HEK293T (cell line): ENCODE results near the gene PRDM11.
A peak's percentile ranks its signal among the peaks of the same experiment; 100 is the strongest.

Experiments used
- CTCF ChIA-PET: fragments of 350-600 bp; formaldehyde crosslinking; extraction: SDS; loops from one replicate; lab custom pipeline; 2021; ENCODE audit warnings: antibody characterized with exemption, inconsistent platforms; lab: Yijun Ruan, JAX
- POLR2A ChIA-PET: fragments of 350-600 bp; formaldehyde crosslinking; extraction: SDS; loops from one replicate; lab custom pipeline; 2020; ENCODE audit warnings: antibody characterized with exemption, inconsistent platforms; lab: Yijun Ruan, JAX
- DNase-seq: peaks from one replicate; pipeline ENCODE4 v3.0.0; 2012; ENCODE audit warnings: mixed read lengths; ENCODE audit errors: extremely low spot score
- ARNT ChIP-seq: fragments of 450-650 bp; IDR thresholded peaks from 2 replicates; pipeline ENCODE4 v1.6.1; 2017; ENCODE audit warnings: mild to moderate bottlenecking
- BHLHE40 ChIP-seq: fragments of 450-650 bp; IDR thresholded peaks from 2 replicates; pipeline ENCODE4 v1.6.1; 2016; ENCODE audit warnings: mild to moderate bottlenecking, moderate library complexity, borderline replicate concordance
- CTBP1 ChIP-seq: fragments of 450-650 bp; IDR thresholded peaks from 2 replicates; pipeline ENCODE4 v1.6.1; 2016; ENCODE audit warnings: borderline replicate concordance
- ELF4 ChIP-seq: fragments of 450-650 bp; IDR thresholded peaks from 2 replicates; pipeline ENCODE4 v1.6.1; 2017; ENCODE audit warnings: antibody characterized with exemption
- FOXA1 ChIP-seq: fragments of 450-650 bp; IDR thresholded peaks from 2 replicates; pipeline ENCODE4 v1.6.1; 2016; ENCODE audit warnings: mild to moderate bottlenecking
- FOXK2 ChIP-seq: fragments of 450-650 bp; IDR thresholded peaks from 2 replicates; pipeline ENCODE4 v1.6.1; 2016; ENCODE audit warnings: mild to moderate bottlenecking
- FOXM1 ChIP-seq: fragments of 450-650 bp; IDR thresholded peaks from 2 replicates; pipeline ENCODE4 v1.6.1; 2017; ENCODE audit warnings: mild to moderate bottlenecking, borderline replicate concordance
- HDGF ChIP-seq: fragments of 450-650 bp; IDR thresholded peaks from 2 replicates; pipeline ENCODE4 v1.6.1; 2017; ENCODE audit warnings: antibody characterized with exemption, borderline replicate concordance
- L3MBTL2 ChIP-seq: fragments of 450-650 bp; conservative IDR thresholded peaks from 2 replicates; pipeline ENCODE4 v1.6.1; 2016; ENCODE audit warnings: mild to moderate bottlenecking
- LEF1 ChIP-seq: fragments of 450-650 bp; IDR thresholded peaks from 2 replicates; pipeline ENCODE4 v1.6.1; 2017; ENCODE audit warnings: mild to moderate bottlenecking, borderline replicate concordance
- NFRKB ChIP-seq: fragments of 450-650 bp; IDR thresholded peaks from 2 replicates; pipeline ENCODE4 v1.6.1; 2016; ENCODE audit warnings: mild to moderate bottlenecking, moderate library complexity
- PKNOX1 ChIP-seq: fragments of 450-650 bp; IDR thresholded peaks from 2 replicates; pipeline ENCODE4 v1.6.1; 2016
- SP1 ChIP-seq: fragments of 450-650 bp; IDR thresholded peaks from 2 replicates; pipeline ENCODE4 v1.6.1; 2017
- SUZ12 ChIP-seq: fragments of 450-650 bp; IDR thresholded peaks from 2 replicates; pipeline ENCODE4 v1.6.1; 2016; ENCODE audit warnings: mild to moderate bottlenecking
- TARDBP ChIP-seq: fragments of 450-650 bp; IDR thresholded peaks from 2 replicates; pipeline ENCODE4 v1.6.1; 2016
- ZNF384 ChIP-seq: fragments of 450-650 bp; IDR thresholded peaks from 2 replicates; pipeline ENCODE4 v1.6.1; 2016

PRDM11 gene

GRCh38 chr11:45145379-45146071 lies 914 bp upstream of the PRDM11 start:
- TF ChIP-seq FOXK2, result no peak
- no peak for TF ChIP-seq PKNOX1
- TF ChIP-seq TARDBP, result no peak
- TF ChIP-seq CTBP1, result no peak
- no peak for TF ChIP-seq FOXA1
- TF ChIP-seq SP1, result no peak
- no peak for TF ChIP-seq FOXM1
- TF ChIP-seq ARNT, result no peak
- POLR2A ChIA-PET, result interaction anchor here (0.6 to 1.2 kb wide), 2 partner anchors 13 to 150 kb away, joined by 3 read pairs; no protein-coding TSS in a partner anchor
- no peak for DNase-seq
- CTCF ChIA-PET, result interaction anchor here (1.0 kb wide), 1 partner anchor 10 kb away, joined by 3 read pairs; no protein-coding TSS in a partner anchor

- ChIA-PET CTCF (no interaction called here), POLR2A (interaction anchor here (1.1 to 1.5 kb wide), 3 partner anchors 11 to 34 kb away, joined by 4 to 6 read pairs (median 5); no protein-coding TSS in a partner anchor)
- TF ChIP-seq L3MBTL2 (peak; percentile 50), PKNOX1 (peak; percentile 99), LEF1 (no peak)
- DNase-seq, result peak; percentile 97
Measured at GRCh38 chr11:45147017-45147728, 734 bp downstream of the PRDM11 start.

- ChIA-PET POLR2A (interaction anchor here (1.1 to 1.5 kb wide), 3 partner anchors 10 to 33 kb away, joined by 4 to 6 read pairs (median 5); no protein-coding TSS in a partner anchor), CTCF (no interaction called here)
- TF ChIP-seq ARNT (no peak), SP1 (no peak), CTBP1 (no peak), BHLHE40 (no peak), LEF1 (no peak), HDGF (no peak), NFRKB (no peak), L3MBTL2 (no peak), FOXA1 (no peak), TARDBP (no peak), SUZ12 (no peak)
Measured at GRCh38 chr11:45147891-45148675, 1.6 kb downstream of the PRDM11 start.

GRCh38 chr11:45149483-45150056 lies 3.1 kb downstream of the PRDM11 start:
- ChIA-PET CTCF (no interaction called here), POLR2A (no interaction called here)
- no peak for DNase-seq
- TF ChIP-seq ZNF384 (no peak), CTBP1 (no peak), FOXM1 (no peak), FOXA1 (no peak), L3MBTL2 (no peak), ARNT (no peak), NFRKB (no peak), TARDBP (no peak), ELF4 (no peak), HDGF (no peak), PKNOX1 (no peak), BHLHE40 (no peak), FOXK2 (no peak)

More at GRCh38 chr11:45147891-45148675, 1.6 kb downstream of the PRDM11 start:
- no peak for DNase-seq

GRCh38 chr11:45150301-45150700 lies 3.9 kb downstream of the PRDM11 start:
- ChIA-PET CTCF (no interaction called here), POLR2A (no interaction called here)
- no peak for DNase-seq
- TF ChIP-seq ELF4, result no peak
- no peak for TF ChIP-seq FOXM1
- TF ChIP-seq FOXK2, result no peak
- no peak for TF ChIP-seq TARDBP
- TF ChIP-seq HDGF, result no peak
- no peak for TF ChIP-seq FOXA1
- TF ChIP-seq NFRKB, result no peak
- TF ChIP-seq BHLHE40, result no peak
- no peak for TF ChIP-seq SUZ12
- no peak for TF ChIP-seq SP1
- no peak for TF ChIP-seq ZNF384
- no peak for TF ChIP-seq ARNT
- TF ChIP-seq LEF1, result no peak
- no peak for TF ChIP-seq L3MBTL2
- no peak for TF ChIP-seq CTBP1
- TF ChIP-seq PKNOX1, result no peak
